GM19328 (cell line): ENCODE results near the gene PTK6.

Experiments used
- ATAC-seq: cut with Tn5 transposase; IDR thresholded peaks from one replicate; pipeline ENCODE4 v1.9.1; 2021; ENCODE audit warnings: mild to moderate bottlenecking, moderate library complexity; ENCODE audit not compliant: unreplicated experiment

Gene PTK6

DNA sequence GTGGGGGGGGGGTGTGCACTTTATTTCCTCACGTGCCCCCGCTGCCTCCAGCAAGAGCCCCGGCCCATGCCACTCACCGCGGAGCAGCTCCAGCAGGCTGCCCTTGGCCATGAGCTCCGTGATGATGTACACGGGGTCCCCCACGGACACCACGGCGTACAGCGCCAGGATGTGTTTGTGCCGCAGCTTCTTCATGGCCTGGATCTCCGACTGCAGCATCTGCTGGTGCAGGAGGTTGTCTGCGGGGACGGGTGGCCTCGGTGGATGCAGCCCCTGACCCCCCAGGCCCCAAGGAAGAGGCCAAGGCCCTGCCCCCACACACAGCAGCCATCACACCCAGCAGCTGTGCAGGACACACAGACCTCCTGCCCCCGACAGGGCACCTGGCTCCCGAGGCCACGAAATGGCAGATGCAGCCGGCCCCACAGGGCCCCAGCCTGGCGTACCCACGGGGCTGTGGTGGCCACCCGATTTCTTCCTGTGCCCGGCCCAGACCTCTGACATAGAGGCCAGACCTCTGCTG, 4.7 kb downstream of the PTK6 start:
- no peak for ATAC-seq

DNA sequence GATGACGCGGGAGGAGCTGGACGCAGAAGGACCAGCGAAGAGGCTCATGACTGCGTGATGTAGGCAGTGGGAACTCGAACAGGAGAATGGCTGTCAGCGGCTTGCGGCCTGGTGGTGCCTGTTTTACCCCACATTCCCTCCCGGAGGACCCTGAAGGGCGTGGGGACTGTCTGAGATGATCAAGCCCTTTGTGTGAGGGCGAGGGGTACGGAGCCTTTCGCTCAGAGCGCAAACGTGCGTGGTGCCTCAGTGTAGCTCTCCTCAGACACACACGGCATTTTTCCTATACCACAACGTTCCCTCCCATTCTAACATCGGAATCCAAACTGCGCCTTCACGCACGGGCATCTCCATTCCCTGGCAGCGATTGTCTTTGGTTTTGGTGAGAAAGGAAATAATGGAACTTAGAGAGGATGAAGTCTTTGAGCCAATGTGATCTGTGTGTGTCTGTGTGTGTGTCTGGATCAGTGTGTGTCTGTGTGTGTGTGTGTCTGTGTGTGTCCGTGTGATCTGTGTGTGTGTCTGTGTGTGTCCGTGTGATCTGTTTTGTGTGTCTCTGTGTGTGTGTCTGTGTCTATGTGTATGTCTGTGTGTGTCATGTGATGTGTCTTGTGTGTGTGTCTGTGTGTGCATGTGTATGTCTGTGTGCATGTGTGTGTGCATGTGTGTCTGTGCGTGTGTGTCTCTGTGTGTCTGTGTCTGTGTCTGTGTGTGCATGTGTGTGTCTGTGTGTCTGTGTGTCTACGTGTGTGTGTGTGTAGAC, 5.3 kb downstream of the PTK6 start:
- no peak for ATAC-seq

DNA sequence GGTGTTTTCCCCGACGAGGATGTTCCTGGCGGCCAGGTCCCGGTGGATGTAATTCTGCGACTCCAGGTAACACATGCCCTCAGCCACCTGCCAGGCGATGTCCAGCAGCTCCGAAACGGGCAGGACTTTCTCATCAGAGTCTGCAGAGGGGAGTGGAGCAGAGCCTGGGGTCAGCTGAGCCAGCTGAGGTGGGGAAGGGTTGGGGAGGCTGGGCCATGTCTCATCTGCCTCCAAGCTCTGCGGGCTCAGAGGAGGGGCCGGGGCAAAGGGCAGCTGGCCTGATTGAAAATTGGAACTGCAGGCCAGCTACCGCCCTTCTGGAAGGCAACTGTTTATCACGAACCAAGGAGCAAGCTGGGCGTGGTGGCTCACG, 6.4 kb downstream of the PTK6 start:
- ATAC-seq: no peak

DNA sequence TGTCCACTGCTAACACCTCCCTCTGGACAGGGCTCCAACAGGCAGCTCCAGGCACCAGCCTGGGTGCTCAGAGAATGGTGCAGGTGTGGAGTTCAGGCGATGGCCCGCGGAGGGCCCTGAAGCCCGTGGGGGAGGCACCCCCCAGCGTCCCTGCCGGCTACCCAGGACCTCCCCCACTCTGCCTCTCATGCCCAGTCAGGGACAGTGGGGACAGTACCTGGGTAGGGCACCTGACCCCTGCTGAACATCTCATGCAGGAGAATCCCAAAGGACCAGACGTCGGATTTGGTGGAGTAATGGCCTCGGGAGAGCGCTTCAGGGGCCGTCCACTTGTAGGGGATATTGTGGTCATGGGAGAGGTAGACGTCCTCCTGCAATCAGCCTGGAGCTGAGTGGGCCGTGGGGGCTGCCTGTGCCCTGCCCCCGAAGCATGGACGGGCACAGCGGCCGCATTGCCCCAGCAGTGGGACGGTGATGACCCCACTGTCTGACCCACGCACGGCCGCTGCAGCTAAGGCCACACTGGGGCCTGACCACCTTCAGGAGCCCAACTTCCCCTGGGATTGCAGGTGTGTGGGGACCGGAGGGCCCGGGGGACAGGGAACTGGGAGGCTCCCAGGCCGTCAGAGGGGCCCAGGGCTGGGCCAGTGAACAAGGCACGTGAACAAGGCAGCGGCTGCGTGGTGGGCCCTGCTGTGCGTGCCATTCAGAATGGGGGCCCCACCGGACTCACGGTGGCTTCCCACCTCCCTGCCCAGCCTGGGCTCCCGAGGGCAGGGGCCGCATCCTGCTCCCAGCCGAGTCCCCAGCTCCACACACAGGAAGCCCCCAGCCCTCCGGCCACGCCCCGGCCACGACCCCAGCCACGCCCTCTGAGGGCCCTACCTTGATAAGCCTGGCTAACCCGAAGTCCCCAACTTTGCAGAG, 7.1 kb downstream of the PTK6 start:
- no peak for ATAC-seq

DNA sequence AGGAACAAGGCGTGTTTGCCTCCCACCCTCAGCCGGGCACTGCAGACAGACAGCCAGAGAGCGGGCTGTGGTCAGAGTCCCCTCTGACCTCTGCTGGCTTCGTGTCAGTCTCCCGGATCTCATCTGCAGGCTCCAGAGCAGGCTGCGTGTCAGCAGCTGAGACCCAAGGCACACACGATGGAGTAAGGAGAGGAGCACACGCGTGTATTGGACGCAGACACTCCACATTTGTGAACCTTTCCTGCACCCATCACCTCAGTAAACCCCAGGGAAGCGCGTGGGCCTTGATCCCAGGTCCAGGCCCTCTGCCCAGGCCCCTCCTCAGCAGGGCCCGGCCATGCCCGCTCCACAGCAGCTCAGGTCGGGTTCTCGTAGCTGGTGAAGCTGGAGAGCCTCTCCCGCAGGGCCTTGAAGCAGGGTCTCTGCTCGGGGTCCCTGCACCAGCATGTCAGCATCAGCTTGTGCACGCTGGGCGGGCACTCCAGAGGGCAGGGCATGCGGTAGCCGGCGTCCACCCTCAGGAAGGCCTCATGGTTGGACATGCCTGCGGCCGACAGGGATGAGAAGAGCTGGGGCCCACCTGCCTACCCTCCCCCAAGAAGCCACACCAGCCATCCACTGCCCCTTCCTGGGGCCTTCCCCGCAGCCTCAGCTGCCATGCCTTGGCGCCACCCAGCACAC, 7.9 kb downstream of the PTK6 start:
- no peak for ATAC-seq

DNA sequence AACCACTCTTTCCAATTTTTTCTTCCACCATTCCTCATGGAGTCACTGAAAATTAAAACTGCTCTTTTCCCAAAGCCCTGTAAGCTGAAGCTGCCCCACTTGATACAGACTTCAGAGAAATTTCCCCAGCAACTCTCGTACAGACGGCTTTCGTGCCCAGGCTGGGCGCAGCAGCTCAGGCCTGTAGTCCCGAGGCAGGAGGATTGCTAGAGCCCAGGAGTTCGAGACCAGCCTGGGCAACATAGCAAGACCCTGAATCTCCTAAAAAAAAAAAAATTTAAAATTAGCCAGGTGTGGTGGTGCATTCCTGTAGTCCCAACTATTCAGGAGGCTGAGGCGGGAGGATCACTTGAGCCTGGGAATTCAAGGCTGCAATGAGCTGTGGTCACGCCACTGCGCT, 10.0 kb downstream of the PTK6 start:
- no peak for ATAC-seq

DNA sequence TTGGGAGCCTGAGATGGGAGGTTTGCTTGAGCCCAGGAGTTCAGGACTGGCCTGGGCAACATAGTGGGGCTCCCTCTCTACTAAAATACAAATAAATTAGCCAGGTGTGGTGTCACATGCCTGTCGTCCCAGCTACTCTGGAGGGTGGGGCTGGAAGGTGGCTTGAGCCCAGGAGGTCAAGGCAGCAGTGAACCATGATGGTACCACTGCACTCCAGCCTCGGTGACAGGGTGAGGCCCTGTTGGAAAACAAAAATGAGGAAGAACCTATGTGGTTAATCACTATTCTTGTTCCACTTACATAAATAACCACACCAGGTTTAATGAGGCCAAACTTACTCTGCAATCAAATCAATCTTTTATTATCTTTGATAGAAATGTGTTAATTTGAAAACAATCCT, 11.2 kb downstream of the PTK6 start:
- no peak for ATAC-seq

DNA sequence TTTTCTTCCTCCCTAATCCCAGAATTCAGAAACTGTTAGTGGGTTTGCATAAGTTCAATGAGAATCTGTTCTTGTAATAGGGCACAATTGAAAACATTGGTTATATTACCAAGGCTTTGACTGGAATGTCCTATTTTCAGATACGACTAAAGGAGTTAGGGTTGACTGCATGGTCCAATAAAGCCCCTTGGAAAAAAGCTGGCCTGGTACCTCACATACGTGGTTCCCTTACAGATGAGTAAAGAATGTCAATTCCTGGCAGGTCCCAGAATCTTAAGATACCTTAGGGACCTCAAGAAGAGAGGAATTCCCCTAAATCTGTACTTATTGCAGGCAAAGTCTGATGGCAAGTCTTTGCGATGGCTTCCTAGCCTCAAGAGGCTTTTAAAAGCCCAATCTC, 12.0 kb downstream of the PTK6 start:
- ATAC-seq: no peak

DNA sequence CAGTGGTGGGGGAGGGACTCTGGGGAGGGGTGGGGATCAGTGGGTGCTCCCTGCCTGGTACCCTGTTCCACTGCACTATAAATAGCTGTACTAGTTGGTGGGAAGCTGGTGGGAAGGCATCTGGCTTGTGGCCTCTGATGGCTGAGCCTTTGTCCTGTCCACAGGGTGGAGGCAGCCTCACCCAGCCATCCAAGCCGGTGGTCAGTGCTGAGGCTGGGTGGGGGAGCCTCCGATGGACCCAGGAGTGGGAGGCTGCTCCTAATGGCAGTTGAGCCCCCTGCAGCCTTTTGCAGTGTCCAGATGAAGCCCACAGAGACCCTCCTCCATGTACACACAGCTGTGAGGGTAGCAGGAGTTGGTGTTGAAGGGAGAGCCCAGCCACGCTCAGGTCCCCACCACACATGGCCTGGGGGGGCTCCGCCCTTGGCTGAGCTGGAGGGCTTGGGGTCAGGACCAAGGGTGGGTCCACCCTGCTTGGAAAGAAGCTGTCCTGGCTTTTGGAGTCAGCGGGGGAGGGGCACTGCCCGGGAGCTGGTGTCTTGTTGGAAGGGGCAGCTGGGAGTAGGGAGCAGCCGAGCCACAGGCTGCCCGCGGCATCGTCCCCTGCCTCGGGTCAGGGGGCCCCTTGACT, 14.1 kb downstream of the PTK6 start:
- ATAC-seq: no peak

DNA sequence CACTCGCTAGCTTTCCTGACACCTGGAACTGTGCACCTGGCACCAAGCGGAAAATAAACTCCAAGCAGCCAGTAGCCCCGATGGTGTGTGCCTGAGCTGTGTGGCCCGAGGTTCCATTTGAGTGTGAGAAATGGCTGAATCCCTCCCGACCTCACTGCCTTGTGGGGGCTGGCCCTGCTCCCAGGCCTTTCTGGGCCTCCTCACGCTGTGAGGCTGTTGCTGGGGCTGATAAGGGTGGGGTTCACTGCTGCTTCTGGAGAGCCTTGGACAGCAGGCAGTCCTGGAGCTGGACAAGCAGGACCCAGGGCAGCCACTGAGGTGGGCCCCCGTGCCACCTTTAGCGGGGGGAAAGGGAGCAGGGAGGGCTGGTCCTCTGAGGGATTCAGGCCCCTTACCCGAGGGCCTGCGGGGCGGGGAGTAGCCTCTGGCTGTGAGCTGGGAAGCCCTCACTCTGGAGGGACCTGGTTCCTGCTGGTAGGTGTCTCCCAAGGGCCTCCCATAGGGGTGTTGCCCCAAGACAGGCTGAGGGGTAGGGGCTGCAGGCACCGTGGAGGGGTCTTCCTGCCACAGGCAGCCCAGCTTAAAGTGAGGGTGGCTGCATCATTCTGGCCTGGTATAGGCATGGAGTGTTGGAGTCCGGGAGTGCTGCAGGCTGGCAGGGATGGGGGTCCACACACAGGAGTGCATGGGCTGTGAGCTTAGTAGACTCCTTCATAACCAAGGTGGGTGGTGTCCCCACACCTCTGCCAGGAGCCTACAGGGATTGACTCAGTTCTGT, 14.9 kb downstream of the PTK6 start:
- ATAC-seq: no peak

DNA sequence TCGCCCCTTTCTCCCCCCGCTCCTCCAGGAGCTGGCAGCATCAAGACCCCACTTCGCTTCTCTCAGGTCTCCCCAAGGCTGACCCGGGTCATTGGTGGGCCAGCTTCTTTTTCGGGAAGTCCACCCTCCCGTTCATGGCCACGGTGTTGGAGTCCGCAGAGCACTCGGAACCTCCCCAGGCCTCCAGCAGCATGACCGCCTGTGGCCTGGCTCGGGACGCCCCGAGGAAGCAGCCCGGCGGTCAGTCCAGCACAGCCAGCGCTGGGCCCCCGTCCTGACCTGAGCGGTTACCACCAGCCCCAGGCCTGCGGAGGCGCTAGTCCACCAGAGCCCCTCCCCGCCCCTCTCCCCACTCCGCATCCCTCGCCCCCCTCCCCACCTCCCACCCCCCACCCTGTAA, 15.6 kb downstream of the PTK6 start:
- ATAC-seq: no peak

DNA sequence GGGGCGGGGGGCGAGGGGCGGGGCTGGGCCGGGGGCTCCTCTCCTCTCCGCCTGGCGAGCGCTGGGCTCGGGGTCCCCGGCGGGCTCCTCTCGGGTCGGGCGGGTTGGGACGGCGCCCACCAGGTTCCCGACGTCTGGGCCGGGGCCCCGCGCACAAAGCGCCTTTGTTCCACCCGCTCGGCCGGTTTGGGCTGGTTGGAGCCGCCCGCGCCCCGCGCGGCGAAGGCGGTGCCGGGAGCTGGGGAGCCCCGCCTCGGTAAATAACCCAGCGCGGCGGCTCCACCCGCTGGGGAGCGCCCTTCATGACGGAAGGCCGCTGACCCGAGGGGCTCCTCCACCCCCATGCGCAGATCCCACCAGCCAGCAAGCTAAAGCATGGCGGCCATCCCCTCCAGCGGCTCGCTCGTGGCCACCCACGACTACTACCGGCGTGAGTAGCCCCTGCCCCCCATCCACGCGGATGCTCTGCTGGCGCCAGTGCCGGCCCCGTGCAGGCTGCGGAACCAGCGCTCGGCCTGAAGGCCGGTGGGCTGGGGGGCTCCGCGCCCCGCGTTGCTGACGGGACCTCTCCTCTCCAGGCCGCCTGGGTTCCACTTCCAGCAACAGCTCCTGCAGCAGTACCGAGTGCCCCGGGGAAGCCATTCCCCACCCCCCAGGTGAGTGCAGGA, 16.1 kb downstream of the PTK6 start:
- peak; percentile 32 for ATAC-seq

DNA sequence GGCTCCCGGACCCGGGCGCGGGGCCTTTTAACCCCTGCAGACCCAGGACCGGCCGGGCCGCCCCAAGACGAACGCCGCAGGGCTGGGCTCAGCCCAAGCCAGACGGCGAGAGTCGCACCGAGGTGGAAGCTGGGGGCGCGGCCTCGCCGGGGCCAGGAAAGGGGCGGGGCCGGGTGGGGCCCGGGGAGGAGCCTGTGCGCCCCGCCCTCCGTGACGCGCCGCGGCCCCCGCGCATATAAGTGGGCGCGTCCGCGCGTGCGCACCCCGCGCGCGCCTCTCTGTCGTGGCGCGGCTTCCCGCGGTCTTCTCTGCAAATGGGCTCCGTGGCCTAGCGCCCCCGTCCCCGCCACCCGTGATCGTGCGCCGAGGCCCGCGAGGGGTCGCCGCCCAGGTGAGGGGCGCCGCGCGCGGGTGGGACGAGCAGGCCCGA, 16.7 kb downstream of the PTK6 start, which contains the start of gene PPDPF:
Gene PPDPF (plus strand): TSS at position 262 of the 430 bp plus-strand sequence. CDS start 544 bp downstream, outside the sequence.
- peak; percentile 73 for ATAC-seq

DNA sequence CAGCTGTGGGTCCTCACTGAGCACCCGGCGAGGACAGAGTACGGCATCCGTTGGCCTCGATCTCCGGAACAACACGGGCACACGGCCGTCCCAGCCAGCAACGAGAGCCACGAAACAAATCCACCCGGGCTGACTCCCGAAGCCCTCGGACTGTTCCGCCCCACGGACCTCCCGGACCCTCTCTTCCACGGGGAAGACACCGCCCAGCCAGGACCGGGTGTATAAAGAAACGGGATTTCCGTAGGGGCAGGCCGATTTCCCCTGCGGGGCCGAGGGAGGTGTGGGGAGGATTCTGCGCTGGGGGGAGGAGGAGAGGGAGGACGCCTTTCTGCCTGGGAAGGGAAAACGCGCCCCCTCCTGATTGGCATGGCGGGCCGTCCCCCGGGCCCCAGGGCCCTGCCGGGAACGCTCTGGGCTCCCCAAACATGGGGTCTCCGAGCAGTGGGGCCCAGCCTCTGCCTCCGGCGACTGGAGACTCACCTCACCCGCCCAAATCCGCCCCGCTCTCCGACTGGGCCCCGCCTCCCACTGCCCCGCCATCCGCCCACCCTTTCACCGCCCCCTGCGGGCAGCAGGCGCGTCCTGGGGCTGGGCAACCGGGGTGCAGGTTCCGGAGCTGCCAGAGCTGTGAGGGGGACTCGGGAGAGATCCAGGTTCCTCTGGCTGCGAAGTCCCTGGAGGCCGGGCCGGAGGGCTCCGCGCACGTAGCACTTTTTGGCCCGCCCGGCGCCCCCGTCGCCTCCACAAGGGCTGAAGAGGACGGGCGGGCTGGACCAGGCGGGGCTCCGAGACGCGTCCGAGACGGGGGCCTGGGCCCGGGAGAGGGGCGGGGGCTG, 17.3 kb downstream of the PTK6 start:
- peak; percentile 38 for ATAC-seq

DNA sequence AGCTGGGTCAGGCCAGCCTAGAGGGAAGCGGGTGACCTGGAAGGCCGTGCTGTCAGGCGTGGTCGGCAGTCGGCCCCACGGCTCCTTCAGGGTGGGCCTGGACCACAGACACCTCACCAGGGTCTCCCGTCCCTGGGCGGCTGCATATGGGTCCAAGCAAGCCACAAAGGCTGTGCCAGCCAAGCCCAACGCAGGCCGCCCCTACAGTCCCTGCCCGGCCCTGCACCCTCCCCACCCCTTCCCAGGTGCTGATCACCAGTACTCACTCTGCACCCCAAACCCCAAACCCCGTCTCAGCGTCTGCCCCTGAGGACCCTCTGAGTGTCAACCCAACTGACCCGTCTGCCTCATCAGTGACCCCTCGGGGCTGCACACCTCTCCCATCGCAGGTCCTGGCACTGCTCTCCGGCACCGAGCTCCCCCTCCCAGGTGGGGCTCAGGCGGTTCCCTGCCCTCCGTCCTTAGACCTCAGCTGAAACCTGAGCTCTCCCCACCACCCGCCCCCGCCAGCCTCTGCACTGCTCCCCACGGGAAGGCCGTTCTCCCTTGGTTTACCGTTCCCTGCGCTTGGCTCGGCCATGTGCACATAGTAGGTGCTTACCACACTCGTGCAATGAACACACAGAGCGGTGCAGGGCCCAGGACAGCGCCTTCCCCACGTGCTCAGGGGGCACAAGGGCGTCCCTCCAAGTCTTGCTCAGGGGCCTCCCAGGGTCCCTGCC, 18.1 kb downstream of the PTK6 start:
- no peak for ATAC-seq

DNA sequence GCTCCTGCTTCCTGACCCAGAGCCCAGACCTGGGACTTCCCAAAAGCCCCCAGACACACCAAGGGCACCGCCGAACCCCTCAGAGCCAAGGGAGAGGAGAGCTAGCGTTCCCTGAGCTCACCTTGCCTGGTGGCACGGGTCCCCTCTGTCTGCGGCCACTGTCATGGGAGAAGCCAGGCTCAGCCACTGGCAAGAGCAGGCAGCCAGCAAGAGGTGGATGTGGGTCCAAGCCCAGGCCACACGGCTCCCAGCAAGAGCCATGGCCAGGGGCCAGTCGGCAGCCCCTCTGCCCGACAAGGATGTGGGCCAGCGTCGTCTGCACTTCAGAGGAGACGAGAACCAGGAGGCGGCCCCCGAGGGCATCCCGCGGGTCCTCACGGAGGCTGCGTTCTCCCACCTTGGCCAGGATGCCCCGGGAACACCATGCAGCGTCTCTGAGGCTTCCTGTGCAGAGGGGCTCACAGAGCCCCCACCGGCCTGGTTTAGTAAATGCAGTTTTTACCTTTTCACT, 18.8 kb downstream of the PTK6 start:
- no peak for ATAC-seq
